Stimulated activated CD4-positive, alpha-beta T cell treated with anti-CD3 and anti-CD28 coated beads, Interleukin-4, amount 100 ng/mL, for 4 hours (primary cell): ENCODE results near the gene CCT3.
"Not testable (repeated sequence)": the region's sequence is repeated elsewhere in the genome, so short reads cannot be mapped to it uniquely, and the experiment has no call there.

Experiments
- DNase-seq, 2 experiments: peaks; one replicate each; pipeline ENCODE4 v3.0.0-alpha.2; 2020

The CCT3 gene

DNA sequence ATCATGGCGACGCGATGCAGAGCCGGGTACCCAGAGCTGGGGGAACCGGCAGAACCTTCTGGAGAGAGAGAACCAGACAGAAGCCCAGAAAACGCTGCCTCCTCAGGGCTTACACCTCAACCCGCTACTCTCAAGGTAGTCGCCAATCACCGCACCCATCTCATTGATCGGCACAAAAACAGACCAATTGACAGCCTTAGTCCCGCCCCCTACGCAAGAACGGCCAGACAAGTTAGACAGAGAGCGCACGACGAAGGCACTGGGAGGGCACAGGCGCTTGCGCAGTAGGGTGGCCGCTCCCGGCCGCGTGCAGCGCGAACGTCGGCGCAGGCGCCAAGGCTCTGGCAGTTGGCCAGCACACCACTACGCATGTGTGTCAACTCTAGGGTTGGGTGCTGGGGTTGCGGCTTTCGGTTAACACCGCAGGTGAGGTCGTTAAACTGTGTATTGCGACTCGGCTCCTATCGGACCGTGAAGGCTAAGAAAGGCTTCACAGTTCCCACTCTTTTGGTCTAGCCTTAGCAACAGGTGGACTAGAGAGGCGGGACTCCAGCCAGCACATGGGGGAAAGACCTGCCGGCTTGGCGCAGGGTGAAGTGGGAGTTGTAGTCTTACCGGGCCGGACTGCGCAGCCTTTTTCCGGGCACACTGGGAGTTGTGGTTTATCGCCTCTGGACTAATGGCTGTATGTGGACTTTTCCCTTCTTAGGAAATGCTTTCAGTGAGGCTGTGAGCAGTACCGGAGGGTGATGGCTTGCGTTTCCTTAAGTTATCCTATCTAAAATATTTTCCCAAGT lies at the start of gene CCT3, which contains the start of gene TSACC:
Gene CCT3 (minus strand): TSS at position 113 of the 797 bp plus-strand sequence. CDS start 108 bp downstream, at position 5.
Gene TSACC (plus strand): TSS at position 347 of the 797 bp plus-strand sequence. CDS start 1,232 bp downstream, outside the sequence.
- DNase-seq = peak; percentile 99

DNA sequence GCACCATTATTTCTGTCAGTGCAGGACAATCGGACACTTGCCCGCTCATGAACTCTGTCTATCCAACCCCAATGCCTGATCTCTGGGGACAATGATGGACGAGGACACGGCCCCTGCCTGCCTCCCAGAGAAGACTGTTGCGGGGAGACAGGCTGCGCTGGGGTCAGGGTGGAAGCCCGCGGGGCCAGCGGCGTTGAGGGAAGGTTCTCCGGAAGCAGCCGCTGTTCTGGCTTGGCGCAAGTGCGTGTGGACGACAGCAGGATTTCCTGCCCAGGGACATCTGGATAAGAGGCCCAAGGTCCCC lies 49.7 kb upstream of the CCT3 start:
- no peak for DNase-seq

- DNase-seq = no peak
These were observed 49.1 kb upstream of the CCT3 start for GRCh38 chr1:156386949-156387869.

GRCh38 chr1:156386134-156386901 lies 48.2 kb upstream of the CCT3 start:
- DNase-seq = no peak

DNA sequence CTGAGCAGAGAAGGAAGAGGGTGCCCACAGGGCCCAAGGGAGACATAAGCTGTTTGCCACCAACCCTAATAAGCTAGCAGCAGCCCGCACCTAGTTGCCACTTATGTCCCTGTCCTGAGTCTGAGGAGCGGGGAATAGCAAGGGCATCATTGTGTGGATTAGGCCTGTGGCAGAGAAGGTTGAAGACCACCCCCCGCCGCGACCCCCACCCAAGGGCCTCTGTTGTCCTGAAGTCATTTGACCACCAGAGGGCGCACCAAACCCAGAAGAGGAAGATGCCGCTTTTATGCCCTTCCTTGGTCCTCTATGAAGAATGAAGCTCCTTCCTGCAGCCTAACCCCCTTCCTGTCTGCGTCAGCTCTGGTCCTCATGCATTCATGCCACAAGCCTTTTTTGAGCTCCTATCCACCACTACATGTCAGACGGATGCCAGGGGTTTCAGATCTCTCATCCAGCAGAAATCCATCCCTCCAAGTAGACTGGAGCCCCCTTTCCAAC lies 47.5 kb upstream of the CCT3 start:
- peak; percentile 64 to 70 for DNase-seq

DNA sequence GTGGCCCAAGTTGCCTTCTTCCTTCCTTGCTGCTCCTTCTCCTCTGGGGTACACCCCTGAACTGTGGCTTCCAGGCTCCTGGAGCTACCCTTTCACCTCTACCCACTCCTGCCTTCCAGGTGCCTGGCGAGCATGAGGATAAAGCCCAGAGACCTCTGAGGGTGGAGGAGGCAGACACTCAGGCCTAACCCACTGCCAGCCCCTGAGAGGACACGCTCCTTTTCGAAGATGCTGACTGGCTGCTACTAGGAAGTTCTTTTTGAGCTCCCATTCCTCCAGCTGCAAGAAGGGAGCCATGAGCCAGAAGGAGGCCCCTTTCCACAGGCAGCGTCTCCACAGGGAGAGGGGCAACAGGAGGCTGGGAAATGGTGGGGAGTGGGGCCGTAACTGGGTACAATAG lies 46.6 kb upstream of the CCT3 start:
- DNase-seq = no peak

DNA sequence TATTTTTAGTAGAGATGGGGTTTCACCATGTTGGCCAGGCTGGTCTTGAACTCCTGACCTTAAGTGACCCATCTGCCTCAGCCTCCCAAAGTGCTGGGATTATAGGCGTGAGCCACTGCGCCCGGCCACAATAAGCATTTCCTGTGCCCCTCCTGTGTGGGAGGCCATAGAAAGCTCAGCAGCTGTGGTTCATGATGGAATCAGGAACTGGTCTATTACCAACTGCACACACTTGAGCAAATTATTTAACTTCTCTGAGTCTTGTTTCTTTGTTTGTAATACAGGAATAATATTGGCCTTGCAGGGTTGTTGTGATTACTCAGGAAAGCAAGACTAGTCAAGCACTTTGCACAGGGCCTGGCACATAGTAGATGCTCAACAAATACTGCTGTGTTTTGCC lies 45.9 kb upstream of the CCT3 start:
- DNase-seq = no peak

DNA sequence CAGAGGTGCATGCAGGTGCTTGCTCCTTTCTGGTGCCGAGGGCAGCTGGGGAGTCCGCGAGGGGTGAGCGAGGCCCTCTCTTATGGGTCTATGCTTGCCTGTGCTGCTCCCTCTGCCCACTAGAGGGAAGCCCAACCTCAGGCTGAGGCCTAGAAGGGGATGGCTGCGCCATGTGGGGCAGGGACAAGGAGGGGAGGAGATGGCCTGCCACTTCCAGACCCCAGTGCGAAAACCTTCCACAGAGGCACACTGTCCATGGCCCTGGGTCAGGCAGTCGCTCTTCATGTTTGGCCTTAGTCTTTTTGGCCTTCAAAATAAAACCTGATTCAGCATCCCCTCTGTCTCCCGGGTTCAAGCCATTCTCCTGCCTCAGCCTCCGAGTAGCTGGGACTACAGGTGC lies 44.9 kb upstream of the CCT3 start:
- peak; percentile 50 to 57 for DNase-seq

DNA sequence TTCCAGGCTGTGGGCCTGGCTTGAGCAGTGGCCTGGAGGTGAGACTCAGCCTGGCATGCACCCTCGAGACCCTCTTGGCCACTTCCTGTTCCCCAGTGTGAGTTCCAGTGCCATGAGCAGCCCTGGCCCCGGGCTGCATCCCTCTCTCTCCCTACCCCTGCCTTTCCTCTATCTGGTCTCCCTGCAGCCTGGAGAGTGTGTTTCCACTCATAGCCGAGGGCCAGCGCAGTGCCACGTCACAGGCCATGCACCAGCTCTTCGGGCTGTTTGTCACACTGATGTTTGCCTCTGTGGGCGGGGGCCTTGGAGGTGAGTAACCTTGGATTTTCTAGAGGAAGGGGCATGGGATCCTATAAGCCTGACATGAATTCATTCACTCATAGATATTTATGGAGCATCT lies 44.5 kb upstream of the CCT3 start:
- no peak for DNase-seq

DNA sequence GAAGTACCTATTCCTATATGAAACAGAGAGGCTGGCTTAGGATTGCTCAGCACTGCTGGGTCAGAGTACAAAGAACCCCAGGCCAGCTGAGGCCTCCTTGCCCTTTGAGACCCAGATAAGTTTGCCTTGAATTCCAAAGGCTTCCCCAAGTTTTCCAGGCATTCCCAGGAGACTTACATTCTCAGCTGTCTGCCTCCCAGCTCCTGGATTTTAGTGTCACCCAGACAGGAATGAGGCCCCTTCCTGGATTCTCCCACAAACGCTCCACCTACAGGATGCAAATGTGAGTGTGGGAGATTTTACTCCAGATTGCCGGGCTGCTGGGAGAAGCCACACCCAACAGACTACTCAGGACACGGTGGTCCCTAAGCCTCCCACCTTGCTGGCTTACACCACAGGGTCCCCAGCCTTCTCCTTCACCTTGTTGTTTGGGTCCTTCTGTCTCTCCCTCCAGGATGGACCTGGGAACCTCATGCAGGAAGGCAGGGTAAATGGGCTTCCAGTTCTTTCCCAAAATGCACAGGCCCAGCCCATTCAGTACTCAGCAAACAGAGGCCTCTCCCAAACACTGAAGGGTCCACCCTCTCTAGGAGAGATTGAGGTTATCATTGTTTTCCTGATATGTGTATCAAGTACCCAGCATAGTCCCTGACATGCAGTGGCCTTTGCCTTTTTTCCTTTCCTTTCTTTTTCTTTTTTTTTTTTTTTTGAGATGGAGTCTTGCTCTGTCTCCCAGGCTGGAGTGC lies 41.5 kb upstream of the CCT3 start:
- DNase-seq = no peak

DNA sequence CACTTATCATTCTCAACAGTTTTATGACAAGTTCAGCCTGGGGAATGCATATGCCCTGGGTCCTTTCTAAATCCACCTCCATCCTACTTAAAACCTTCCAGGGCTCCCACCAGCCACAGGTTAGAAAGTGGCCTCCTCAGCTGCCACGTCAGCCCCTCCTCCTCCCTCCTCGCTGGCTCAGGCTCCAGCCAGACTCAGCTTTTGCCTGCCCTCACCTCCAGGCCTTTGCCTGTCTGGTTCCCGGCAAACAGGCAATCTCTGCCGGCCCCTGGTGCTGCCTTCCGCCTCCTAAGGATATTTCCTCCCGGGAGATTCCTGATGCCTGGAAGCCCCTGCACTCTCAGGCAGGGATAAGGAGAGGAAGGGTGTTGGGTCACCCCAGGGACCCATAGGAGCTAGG lies 40.5 kb upstream of the CCT3 start:
- no peak for DNase-seq

- DNase-seq = no peak
These were observed 39.1 kb upstream of the CCT3 start for GRCh38 chr1:156376958-156377919.

GRCh38 chr1:156376146-156376545 lies 38.1 kb upstream of the CCT3 start:
- DNase-seq = no peak

GRCh38 chr1:156373546-156373945 lies 35.5 kb upstream of the CCT3 start:
- no peak for DNase-seq

DNA sequence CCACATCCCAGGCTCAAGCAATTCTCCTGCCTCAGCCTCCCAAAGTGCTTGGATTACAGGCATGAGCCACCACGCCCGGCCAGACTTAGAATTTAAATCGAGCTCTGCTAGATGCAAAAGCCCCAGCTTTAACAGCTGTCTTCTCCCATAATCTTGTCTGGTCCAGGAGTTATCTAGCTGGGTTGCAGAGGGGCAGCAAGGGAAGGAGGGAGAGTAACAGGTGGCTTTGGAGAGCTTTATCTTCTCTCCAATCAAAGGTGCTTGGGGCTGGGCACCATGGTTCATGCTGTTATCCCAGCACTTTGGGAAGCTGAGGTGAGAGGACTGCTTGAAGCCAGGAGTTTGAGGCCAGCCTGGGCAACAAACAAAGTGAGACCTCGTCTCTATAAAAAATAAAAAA lies 34.8 kb upstream of the CCT3 start:
- DNase-seq = no peak

GRCh38 chr1:156372265-156372586 lies 34.1 kb upstream of the CCT3 start:
- no peak for DNase-seq

- no peak for DNase-seq
These were observed 33.6 kb upstream of the CCT3 start for GRCh38 chr1:156371553-156372264.

DNA sequence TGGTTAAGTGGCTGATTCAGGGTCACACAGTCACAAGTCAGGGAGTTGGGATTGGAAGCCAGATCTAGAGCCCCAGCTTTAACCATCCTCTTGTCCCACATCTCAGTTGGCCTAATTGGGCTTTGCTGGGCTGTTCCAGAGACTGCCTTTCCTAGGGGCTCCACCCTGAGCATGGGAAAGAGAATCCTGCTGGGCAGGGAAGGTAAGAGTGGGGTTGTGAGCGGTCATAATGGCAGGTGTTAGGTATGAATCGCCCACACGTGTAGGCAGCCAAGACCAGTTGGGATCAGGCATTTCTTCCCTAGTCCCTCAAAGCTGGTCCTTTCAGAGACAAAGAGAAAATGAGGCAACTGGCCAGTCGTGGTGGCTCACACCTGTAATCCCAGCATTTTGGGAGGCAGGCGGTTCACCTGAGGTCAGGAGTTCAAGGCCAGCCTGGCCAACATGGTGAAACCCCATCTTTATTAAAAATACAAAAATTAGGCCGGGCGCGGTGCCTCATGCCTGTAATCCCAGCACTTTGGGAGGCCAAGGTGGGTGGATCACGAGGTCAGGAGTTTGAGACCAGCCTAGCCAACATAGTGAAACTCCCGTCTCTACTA lies 31.7 kb upstream of the CCT3 start:
- not testable (repeated sequence) for DNase-seq

- peak in 1 of 2 experiments; percentile 7 for DNase-seq
These were observed 31.0 kb upstream of the CCT3 start, which contains the start of gene RHBG for GRCh38 chr1:156368889-156369684. Gene RHBG, plus strand, starts transcription at chr1:156369211. Its CDS starts 39 bp downstream, at chr1:156369250.
